HG03064 (cell line): Measurements from ENCODE around the gene MTHFD1L.
A peak's percentile ranks its signal among the peaks of the same experiment; 100 is the strongest.
"Not testable (repeated sequence)": the region's sequence is repeated elsewhere in the genome, so short reads cannot be mapped to it uniquely, and the experiment has no call there.

ENCODE experiments used
- ATAC-seq: cut with Tn5 transposase; IDR thresholded peaks from one replicate; pipeline ENCODE4 v1.9.1; 2021; ENCODE audit warnings: low read depth; ENCODE audit not compliant: unreplicated experiment

Gene MTHFD1L

DNA sequence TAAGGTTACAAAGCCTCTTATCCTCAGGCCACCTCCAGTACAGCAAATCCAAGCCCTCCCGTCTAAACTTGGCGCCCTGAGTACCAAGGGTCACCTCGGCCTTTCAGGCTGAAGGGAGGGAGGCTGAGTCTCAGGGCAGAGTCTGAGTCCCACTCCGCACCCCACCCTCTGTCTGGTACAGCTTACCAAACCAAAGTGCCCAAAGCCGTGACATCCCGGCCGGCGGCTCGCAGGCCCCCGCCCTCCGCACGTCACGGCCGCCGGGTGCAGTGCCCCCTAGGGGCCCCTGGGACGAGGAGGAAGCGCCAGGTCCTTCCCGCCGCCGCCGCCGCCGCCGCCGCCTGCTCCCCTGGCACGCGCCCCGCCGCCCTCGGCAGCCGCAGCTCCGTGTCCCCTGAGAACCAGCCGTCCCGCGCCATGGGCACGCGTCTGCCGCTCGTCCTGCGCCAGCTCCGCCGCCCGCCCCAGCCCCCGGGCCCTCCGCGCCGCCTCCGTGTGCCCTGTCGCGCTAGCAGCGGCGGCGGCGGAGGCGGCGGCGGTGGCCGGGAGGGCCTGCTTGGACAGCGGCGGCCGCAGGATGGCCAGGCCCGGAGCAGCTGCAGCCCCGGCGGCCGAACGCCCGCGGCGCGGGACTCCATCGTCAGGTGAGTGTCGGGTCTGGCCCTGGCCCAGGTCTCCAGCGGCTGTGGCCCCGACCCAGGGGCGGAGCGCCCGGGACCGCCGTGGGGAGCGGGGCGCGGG is at the start of gene MTHFD1L:
Gene MTHFD1L (plus strand): TSS at position 297 of the 741 bp plus-strand sequence. CDS start 121 bp downstream, at position 418.
- peak; percentile 84 for ATAC-seq

DNA sequence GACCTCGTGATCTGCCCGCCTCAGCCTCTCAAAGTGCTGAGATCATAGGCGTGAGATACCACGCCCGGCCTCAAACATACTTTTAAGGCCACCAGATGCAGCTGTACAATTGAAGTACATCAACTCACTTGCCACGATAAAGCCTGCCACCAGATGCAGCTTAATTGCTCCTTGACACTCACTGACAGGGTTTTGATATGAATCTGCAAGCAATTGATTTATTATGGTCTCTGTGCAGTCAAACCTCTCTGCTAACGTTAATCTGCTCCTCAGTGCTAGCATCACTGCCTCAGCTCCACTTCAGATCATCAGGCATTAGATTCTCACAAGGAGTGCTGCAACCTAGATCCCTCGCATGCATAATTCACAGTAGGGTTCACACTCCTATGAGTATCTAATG is 48.9 kb upstream of the MTHFD1L start:
- ATAC-seq = not testable (repeated sequence)

DNA sequence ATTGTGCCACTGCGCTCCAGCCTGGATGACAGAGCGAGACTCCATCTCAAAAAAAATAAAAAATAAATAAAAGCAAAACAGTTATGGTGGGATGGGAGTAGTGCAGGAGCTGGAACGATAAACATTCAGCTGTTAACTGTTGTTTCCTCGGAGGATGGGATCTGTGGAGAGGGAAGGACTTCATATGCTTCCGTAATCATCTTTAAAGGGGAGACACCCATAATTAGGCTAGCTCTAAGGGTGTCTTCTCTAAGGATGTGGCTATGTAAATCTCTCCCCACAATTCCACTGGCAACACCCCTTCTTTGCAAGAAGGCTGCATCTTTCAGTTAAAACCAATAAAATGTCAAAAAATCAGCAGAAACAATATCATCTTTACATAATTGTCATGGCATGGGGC is 42.6 kb upstream of the MTHFD1L start:
- no peak for ATAC-seq

DNA sequence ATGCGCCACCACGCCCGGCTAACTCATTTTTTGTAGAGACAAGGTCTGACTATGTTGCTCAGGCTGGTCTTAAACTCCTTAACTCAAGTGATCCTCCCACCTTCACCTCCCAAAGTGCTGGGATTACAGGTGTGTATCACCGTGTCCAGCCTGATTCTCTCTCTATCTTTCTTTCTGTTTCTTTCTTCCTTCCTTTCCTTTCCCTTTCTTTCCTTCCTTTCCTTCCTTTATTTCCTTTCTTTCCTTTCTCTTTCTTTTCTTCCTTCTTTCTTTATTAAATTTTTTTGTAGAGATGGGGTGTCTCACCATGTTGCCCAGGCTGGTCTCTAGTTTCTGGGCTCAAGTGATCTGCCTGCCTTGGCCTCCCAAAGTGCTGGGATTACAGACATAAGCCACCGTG is 38.7 kb upstream of the MTHFD1L start:
- ATAC-seq = no peak

DNA sequence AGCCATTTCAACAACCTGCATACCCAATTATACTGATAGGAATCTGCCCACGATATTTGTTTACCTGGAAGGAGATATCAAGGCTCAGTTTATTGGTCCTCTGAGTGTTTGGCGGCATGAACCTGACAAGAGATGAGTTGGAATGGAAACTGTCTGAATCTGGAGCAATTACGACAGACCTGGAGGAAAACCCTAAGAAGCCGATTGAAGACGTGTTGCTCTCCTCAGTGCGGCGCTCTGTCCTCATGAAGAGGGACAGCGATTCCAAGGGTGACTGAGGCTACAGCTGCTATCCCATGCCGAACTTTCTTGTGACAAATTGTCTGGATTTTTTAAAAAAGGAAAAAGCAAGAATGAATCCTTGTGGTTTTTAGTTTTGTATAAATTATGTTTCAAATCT is 37.4 kb upstream of the MTHFD1L start:
- ATAC-seq = not testable (repeated sequence)

DNA sequence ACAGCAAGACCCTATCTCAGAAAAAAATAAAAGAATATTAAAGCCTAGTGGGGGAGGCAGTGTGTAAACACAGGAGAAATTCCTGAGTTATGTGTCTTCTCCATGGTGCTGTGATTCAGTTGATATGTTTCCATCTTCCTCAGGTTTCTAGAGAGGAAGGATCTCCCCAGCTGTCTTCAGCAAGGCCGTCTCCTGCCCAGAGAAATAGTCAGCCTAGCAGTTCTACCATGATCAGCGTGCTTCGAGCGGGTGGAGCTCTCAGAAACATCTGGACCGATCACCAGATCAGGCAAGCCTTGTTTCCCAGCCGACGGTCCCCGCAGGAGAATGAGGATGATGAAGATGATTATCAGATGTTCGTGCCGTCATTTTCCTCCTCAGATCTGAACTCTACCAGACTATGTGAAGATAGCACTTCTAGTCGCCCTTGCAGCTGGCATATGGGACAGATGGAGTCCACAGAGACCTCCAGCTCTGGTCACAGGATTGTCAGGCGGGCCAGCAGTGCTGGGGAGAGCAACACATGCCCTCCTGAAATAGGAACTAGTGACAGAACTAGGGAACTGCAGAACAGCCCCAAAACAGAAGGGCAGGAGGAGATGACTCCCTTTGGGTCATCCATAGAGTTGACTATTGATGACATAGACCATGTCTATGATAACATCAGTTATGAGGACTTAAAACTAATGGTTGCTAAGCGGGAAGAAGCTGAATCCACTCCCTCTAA is 34.9 kb upstream of the MTHFD1L start:
- no peak for ATAC-seq

DNA sequence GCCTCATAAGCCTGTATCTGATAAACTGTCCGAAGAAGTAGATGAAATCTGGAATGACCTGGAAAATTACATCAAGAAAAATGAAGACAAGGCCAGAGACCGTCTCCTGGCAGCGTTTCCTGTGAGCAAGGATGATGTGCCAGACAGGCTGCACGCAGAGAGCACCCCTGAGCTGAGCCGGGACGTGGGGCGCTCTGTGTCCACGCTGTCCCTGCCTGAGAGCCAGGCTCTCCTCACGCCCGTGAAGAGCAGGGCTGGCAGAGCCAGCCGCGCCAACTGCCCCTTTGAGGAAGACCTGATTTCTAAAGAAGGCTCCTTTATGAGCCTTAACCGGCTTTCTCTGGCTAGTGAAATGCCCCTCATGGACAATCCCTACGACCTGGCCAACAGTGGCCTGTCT is 33.9 kb upstream of the MTHFD1L start:
- no peak for ATAC-seq

DNA sequence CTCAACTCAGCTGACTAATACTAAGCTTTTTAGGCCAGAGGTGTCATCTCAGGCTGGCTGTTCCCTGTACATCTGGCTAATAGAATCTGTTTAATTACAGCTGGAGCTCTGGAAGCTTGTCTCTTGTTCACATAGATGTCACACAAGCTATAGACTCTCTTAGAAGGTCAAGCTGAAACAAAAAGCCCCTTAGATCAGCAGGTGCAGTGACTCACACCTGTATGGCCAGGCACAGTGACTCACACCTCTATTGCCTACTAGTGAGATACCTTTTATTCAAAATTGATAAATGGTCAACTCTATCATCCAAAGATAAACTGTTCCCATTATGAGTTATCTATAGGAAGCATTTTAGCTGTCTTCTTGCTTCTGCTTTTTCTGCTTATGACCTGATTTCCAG is 29.9 kb upstream of the MTHFD1L start:
- no peak for ATAC-seq

DNA sequence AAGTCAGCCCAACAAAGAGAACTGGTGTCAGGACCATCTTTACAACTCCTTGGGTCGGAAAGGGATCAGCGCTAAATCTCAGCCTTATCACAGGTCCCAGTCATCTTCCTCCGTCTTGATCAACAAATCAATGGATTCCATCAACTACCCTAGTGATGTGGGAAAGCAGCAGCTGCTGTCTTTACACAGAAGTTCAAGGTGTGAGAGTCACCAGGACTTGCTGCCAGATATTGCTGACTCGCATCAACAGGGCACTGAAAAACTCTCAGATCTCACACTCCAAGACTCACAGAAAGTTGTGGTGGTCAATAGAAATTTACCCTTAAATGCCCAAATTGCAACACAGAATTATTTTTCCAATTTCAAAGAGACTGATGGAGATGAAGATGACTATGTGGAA is 25.3 kb upstream of the MTHFD1L start:
- no peak for ATAC-seq

DNA sequence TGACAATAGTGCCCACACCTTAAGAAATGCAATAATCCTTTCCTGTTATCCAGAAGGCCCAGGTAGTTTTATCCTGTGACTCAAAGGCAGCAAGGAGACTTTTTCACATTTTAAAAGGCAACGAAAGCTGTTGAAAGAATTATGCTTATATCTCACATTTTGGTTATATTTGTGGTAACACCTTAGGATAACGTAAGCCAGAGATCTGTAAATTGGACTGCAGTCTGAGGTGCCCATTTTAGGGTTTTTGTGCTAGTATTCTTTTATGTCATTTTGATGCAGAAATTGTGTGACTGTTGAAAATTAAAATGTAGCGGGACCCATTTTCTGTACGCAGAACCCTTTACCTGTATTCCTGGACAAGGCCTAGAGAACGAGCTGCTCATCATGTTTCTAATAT is 24.3 kb upstream of the MTHFD1L start:
- no peak for ATAC-seq

DNA sequence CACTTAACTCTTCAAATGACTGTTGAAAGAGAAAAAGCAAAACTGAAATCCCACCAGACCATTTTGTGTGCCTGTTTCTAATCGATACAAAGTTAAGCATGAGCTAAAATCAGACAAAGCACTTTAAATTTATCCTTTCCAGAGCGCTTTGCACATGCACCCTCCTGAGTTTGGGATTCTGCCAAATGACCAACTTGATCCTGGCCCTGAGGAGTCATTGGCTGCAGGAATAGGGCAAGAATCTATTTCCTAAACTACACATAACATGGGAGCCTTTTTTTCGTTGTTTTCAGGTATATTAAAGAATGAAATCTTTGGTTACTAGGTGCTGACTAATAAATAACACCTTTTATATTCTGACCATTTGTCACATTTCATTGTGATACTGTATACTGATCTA is 23.8 kb upstream of the MTHFD1L start:
- no peak for ATAC-seq

DNA sequence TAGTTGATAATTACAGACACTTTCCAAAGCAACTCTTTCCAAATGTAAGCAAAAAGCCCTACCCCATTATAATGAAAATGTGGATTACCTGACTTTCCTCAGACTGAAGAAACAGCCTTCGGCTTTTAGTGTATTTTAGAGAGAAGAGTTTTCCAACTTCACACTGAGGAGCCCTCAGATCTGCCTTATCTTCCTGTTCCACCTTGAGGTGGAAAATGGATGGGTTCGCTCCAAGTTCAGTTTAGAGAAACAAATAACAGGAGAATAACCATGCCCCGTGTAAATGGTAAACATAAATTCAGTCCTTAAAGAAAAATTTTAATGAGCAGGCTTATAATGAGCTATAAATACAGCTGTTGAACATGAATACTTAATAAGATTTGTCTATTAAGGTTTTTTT is 21.1 kb upstream of the MTHFD1L start:
- ATAC-seq = no peak

DNA sequence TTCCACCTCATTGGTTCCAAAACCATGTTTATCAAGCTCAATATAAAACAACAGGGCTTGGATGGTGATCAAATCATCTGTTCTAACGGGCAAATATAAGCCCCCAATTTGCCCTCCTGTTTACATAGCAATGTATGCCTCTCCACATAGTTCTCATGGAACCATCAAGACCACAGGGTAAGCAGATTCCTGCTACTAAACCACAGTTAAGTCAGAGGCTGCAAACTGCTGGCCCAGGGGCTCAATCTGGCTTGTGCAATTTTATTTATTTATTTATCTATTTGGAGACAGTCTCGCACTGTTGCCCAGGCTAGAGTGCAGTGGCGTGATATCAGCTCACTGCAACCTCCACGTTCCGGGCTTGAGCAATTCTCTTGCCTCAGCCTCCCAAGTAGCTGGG is 18.9 kb upstream of the MTHFD1L start:
- no peak for ATAC-seq

DNA sequence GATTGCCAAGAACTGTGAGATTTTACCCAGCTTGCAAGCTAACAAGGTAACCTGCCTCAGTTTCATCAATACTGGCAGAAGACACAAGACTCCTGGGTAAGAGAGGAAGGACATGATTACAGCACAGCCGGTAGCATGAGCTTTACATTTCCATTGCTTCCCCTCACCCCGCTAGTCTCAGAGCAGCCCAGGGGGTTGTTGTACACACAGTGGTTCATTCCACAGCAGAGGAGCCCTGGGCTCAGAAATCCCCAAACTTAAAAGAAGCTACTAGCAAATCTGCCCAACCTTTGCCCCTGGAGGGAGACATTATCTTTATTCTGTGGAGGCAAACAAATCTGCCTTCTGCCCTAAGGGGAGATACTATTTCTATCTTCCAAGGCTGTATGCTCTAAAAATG is 17.1 kb upstream of the MTHFD1L start:
- no peak for ATAC-seq

DNA sequence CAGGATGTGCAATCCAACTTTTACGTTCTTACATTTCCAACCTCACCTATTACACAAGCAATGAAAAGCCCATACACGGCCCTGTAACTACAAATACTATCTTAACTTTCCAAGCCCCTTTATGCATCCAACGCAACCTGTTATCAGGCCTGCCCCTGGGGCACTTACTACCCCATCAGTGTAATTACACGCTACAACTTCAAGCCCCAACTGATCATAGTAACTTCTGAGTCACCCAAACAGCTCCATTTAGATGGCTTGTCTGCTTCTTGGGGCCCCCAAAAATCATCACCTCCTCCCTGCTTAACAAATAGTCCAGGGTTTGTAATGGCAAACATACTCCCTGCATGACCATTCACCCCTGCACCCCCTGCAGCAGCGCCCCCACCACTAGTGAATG is 11.1 kb upstream of the MTHFD1L start:
- not testable (repeated sequence) for ATAC-seq

DNA sequence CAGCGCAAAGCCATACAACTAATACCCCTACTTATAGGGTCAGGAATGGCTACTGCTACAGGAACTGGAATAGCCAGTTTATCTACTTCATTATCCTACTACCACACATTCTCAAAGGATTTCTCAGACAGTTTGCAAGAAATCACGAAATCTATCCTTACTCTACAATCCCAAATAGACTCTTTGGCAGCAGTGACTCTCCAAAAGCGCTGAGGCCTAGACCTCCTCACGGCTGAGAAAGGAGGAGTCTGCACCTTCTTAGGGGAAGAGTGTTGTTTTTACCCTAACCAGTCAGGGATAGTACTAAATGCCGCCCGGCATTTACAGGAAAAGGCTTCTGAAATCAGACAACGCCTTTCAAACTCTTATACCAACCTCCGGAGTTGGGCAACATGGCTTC is 10.3 kb upstream of the MTHFD1L start:
- not testable (repeated sequence) for ATAC-seq

DNA sequence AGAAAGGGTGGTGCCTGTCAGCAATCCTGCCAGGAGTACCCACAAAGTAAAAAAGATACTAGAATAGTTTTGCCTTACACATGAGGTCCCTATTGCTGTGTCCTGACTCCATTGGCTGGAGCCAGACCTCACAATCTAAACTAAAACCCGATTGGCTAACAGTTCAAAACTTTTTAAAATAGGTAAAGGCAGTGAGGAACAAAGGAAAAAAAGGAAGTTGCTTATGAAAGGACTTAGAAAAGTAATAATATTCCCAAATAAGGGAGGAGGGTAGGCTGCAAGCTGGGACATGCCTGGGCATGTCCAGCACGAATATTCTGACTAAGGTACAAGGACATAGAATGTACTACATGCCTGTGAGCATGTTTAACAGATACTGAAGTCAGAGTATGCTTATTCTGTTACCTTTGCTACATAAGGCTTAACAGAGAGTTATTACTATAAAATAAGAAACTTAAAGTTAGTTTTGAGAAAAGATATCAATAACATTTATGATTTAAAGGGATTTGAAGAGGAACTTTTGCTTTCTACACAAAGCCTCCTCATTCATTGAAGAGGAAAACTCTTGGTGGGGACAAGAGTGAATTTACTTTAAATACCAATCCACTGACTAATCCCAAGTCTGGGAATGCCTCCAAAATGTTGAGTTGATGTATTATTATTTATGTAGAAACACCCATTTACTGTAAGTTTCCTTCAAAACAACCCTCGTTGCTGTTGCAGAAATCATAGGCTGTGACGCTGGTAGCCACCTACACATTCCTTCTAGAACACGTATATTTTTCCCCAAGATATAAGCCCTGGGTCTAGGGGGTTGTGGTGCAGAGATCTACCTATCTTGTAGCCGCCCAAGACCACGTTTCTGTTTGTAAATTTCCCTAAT is 8.2 kb upstream of the MTHFD1L start:
- no peak for ATAC-seq

DNA sequence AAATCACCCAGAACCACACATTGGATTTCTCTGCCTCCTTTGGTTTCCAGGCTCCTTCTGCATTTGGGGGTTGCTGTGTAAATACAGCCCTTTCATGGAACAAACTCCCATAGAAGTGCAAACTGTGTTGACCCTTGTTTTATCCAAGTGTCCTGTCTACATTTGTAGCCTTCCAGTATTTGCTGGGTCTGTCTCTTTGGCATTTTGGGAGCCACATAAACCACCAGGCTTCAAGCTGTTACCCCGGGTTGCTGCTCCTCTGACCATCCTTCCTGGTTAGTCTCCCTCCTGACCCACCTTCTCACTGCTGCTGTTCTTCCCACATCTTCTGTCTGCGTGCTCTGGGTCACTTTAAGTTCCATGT is 7.6 kb upstream of the MTHFD1L start:
- ATAC-seq = no peak

DNA sequence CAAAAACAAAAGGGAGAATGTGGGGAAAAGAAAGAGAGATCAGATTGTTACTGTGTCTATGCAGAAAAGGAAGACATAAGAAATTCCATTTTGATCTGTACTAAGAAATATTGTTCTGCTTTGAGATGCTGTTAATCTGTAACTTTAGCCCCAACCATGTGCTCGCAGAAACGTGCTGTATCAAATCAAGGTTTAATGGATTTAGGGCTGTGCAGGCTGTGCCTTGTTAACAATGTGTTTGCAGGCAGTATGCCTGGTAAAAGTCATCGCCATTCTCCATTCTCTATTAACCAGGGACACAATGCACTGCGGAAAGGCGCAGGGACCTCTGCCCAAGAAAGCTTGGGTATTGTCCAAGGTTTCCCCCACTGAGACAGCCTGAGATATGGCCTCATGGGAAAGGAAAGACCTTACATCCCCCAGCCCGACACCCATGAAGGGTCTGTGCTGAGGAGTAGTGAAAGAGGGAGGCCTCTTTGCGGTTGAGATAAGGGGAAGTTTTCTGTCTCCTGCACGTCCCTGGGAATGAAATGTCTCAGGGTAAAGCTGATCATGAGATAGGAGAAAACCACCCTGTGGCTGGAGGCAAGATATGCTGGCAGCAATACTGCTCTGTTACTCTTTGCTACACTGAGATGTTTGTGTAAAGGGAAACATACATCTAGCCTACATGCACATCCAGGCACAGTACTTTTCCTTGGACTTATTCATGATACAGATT is 3.9 kb upstream of the MTHFD1L start:
- not testable (repeated sequence) for ATAC-seq

DNA sequence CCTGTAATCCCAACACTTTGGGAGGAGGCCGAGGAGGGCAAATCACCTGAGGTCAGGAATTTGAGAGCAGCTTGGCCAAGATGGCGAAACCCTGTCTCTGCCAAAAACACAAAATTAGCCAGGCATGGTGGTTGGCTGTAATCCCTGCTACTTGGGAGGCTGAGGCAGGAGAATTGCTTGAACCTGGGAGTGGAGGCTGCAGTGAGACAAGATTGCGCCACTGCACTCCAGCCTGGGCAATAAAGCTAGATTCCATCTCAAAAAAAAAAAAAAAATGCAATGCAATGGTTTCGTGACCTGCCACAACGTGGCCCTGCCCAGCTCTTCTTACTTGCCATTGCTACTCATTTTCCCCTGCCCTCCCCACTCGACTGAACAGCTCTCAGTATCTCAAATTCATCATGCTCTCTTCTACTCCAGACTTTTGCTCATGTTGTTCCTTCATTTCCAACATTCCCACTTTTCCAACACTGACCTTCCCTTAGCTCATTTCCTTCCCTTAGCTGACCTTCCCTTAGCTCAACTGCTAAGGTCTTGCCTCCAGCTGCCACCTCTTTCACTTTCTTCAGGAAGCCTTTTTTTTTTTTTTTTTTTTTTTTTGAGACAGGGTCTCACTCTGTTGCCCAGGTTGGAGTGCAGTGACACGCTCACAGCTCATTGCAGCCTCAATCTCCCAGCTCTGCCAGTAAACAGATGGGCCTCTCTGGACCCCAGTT is 2.1 kb upstream of the MTHFD1L start:
- ATAC-seq = no peak
